ENCODE data around the gene OTUD3.

OTUD3 gene

DNA sequence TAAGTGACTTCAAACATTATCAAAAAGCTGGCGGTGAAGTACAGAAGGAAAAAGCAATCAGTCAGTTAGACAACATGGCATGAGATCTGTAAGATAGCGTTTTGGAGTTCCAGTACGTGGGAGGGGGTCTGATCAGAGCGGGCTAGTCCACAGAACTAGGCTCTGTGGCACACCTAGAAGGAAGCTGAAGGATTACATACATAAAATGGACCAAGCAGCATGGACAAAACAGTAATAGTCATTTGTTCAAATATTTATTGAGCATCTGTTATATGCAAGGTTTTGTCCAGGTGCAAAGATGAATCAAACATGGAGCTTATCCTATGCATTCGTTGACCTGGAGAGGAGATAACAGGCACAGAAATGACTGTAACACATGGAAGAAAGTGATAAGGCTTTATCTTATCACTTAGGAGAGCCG, 64.1 kb downstream of the OTUD3 start:
- Mint-ChIP-seq H3K9me3 (no peaks in the 10 kb centered on the region), H3K27ac (no peak overlapping the region), H3K4me3 (no peak overlapping the region), H3K36me3 (no peaks in the 10 kb centered on the region), H3K27me3 (peaks cover 6% of the 10 kb centered on the region), H3K4me1 (no peaks in the 10 kb centered on the region)

GRCh38 chr1:19946971-19947370, 64.8 kb downstream of the OTUD3 start:
- Mint-ChIP-seq H3K27me3 (peaks cover 6% of the 10 kb centered on the region), H3K4me1 (no peaks in the 10 kb centered on the region), H3K27ac (no peak overlapping the region), H3K4me3 (no peak overlapping the region), H3K36me3 (no peaks in the 10 kb centered on the region), H3K9me3 (no peaks in the 10 kb centered on the region)

GRCh38 chr1:19949016-19949415, 66.8 kb downstream of the OTUD3 start:
- peaks cover 11% of the 10 kb centered on the region for H3K27me3 Mint-ChIP-seq
- no peak overlapping the region for H3K4me3 Mint-ChIP-seq

DNA sequence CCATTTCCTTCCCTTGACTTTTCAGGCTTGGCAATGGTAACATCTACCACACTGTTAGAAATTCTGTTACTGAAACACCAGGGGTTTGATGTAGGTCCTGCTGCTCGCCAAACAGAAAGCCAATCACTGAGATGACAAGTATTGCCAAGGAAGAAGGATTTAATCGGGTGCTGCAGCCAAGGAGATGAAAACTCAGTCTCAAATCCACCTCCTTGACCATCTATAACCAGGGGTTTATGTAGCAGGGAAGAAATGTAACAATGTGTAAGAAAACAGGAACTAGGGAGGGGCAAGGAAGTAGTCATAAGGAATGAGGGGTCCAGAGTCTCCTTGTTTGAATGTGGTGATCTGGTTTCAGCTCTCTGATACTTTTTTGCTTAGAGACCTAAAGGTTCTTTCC, 71.9 kb downstream of the OTUD3 start:
- Mint-ChIP-seq H3K36me3 (no peaks in the 10 kb centered on the region), H3K27me3 (peaks cover 16% of the 10 kb centered on the region), H3K4me1 (no peaks in the 10 kb centered on the region)

More at GRCh38 chr1:19949016-19949415, 66.8 kb downstream of the OTUD3 start:
- no peak overlapping the region for H3K27ac Mint-ChIP-seq
- H3K36me3 Mint-ChIP-seq: no peaks in the 10 kb centered on the region
- no peaks in the 10 kb centered on the region for H3K4me1 Mint-ChIP-seq
- no peaks in the 10 kb centered on the region for H3K9me3 Mint-ChIP-seq

DNA sequence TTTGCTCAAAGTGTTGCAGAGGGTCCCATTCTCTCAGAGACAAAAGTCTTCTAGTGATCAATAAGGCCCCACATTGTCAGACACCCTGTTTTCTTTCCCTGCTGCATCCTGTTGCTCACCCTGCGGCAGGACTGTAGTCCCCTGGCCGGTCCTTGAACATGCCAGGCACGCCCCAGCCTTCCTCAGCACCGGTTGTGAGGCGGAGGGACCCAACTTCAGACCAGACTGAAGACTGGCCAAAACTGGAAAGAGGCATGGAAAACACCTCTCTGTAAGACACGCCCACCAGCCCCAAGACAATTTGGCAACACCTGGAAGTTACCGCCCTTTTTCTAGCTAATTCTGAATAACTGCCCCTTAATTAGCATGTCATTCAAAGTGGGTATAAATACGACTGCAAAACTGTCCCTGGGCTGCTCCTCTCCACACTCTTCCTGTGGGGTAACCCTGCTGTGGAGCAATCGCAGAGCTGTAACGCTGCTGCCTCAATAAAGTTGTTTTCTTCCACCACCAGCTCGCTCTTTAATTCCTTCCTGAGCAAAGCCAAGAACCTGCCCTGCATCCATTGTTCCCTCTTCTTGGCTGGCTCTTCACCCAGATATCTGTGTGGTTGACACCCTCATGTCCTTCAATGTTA, 73.5 kb downstream of the OTUD3 start:
- H3K27me3 Mint-ChIP-seq: peaks cover 14% of the 10 kb centered on the region
- no peak overlapping the region for H3K4me3 Mint-ChIP-seq
- H3K9me3 Mint-ChIP-seq: no peaks in the 10 kb centered on the region
- no peak overlapping the region for H3K27ac Mint-ChIP-seq
- H3K4me1 Mint-ChIP-seq: no peaks in the 10 kb centered on the region
- H3K36me3 Mint-ChIP-seq: no peaks in the 10 kb centered on the region

More for the DNA sequence above, 71.9 kb downstream of the OTUD3 start:
- H3K27ac Mint-ChIP-seq: no peak overlapping the region
- H3K4me3 Mint-ChIP-seq: no peak overlapping the region
- H3K9me3 Mint-ChIP-seq: no peaks in the 10 kb centered on the region

DNA sequence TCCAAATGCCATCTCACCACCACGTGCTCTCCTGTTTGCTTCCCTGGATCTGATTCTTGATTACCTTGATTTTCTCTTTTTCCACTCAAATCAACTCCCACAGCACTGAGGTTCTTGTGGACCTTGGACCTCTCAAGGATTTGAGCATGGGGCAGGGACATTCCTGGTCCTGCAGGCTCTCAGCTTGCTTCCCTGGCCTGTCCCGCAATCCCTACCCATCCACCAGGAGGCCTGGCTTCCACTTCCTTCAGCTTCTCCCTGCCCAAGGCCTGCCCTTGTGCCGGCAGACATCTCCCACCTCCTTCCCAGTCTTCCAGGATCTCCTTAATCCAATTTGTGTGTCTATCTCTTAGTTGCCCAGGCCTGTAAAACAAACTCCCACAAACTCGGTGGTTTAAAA, 75.6 kb downstream of the OTUD3 start:
- Mint-ChIP-seq H3K36me3 (no peaks in the 10 kb centered on the region), H3K4me3 (no peak overlapping the region), H3K4me1 (no peaks in the 10 kb centered on the region), H3K9me3 (no peaks in the 10 kb centered on the region), H3K27me3 (peaks cover 21% of the 10 kb centered on the region), H3K27ac (no peak overlapping the region)

- no peak overlapping the region for H3K4me3 Mint-ChIP-seq
- no peak overlapping the region for H3K27ac Mint-ChIP-seq
- no peaks in the 10 kb centered on the region for H3K4me1 Mint-ChIP-seq
- no peaks in the 10 kb centered on the region for H3K9me3 Mint-ChIP-seq
- peaks cover 19% of the 10 kb centered on the region for H3K27me3 Mint-ChIP-seq
- H3K36me3 Mint-ChIP-seq: no peaks in the 10 kb centered on the region
Measured at GRCh38 chr1:19960591-19960990, 78.4 kb downstream of the OTUD3 start.
